ENCODE measurements around the gene PDE7B. TPM values are rescaled to one million over a fixed set of nuclear protein-coding genes. Genes with fewer than 3 reads are reported as not detected.
A peak's percentile ranks its signal among the peaks of the same experiment; 100 is the strongest.

PDE7B gene
- total and polyA plus RNA-seq, 9 of the 15 experiments (the other 6 are each of a cell fraction or from before 2014, with no cell fraction given): 0.01 TPM; not detected in 8

DNA sequence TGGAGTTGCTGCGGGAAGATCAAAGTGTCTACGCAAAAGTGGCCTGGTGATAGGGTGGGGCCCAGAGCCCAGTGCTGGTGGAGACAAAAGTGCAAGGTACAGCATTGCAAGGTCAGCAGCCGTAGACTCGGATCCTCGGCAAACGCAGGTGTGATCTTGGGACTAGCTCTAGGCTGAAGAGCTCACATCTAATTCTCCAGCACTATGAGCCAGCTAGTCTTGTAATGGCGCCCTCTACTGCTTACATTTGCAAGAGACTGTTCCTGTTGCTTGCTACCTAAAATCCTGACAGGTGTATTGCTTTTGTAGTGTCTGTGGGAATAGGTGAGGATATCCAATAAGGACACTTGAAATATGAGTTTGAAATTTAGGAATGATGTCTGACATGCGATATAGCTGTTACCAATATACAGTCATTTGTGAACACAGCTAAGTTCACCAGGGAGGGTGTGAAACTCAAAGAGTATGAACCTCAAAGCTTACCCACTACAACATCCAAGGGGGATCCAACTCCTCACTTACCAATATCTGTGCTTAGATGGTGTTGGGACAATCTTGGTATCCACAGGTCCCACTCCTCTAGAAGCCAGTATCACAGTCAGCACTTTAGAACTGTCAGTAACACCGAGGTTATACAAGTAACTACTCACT lies 58.4 kb downstream of the PDE7B start:
- Histone ChIP-seq H3K27ac (ENCODE audit: extremely low read depth, low read depth, low read length) (no peak overlapping the region), H3K9me3 (replicated peaks; ENCODE audit: control insufficient read depth, insufficient read depth, low read depth, low read length) (no peaks in the 10 kb centered on the region), H3K9ac (ENCODE audit: insufficient read depth in 1 of 2, low read depth in 2 of 2, low read length in 2 of 2) (no peak overlapping the region), H3K36me3 (ENCODE audit: control insufficient read depth, insufficient read depth, low read length) (no peaks in the 10 kb centered on the region), H4K20me1 (replicated peaks; ENCODE audit: control insufficient read depth, insufficient read depth, low read length) (no peaks in the 10 kb centered on the region), H3K27me3 (ENCODE audit: control insufficient read depth in 2 of 2, insufficient read depth in 2 of 2, low read length in 2 of 2) (peaks cover 0 to 2% of the 10 kb centered on the region in 2 experiments; a peak in 1 of 5 replicates), H3K79me2 (ENCODE audit: control insufficient read depth, insufficient read depth, low read length) (no peaks in the 10 kb centered on the region), H3K4me3 (no peak overlapping the region), H3K4me1 (replicated peaks in 1 of 2; ENCODE audit: control insufficient read depth in 2 of 2, insufficient read depth in 2 of 2, low read length in 2 of 2) (no peaks in the 10 kb centered on the region), H2AFZ (ENCODE audit: low read depth, low read length) (no peak overlapping the region), H3K9me1 (ENCODE audit: control insufficient read depth, insufficient read depth, low read length) (no peaks in the 10 kb centered on the region), H3K4me2 (ENCODE audit: insufficient read depth, low read length) (no peak overlapping the region)
- 10% methylated on average over 9 of the region's 9 CpGs for WGBS (ENCODE audit: insufficient coverage, low coverage, missing lambda C conversion rate)
- peak; percentile 35 to 74 (median 49) for DNase-seq (ENCODE audit: extremely low read depth in 1 of 4, low spot score in 3 of 4)
- intact Hi-C loops (cut with micrococcal nuclease): loop anchor here (2.0 to 10.0 kb wide), 3 partner anchors 373 to 455 kb away; no protein-coding TSS in a partner anchor
- ChIA-PET CTCF (ENCODE audit: low intra/inter-chr PET ratio) (interaction anchor here (0.6 to 0.9 kb wide), 3 partner anchors 180 to 458 kb away, joined by 3 to 4 read pairs (median 3); no protein-coding TSS in a partner anchor), POLR2A (interaction anchor here (1.0 kb wide), 1 partner anchor 9 kb away, joined by 3 read pairs; no protein-coding TSS in a partner anchor)
- ATAC-seq: peak; percentile 96
- no TSS peak for BruUV-seq (replicated peaks)
- FAIRE-seq: peak; percentile 86
- in situ Hi-C loops (cut with MboI): no loop called here
- no peak for TF ChIP-seq POLR3A (IDR thresholded peaks at IDR 0.05; ENCODE audit: borderline replicate concordance, extremely low read depth, insufficient read depth, insufficient read length)
- peak; percentile 7; the same call in 1 of the 2 replicates for TF ChIP-seq RB1 (IDR thresholded peaks at IDR 0.05; ENCODE audit: low read depth)
- TF ChIP-seq KLF16 (IDR thresholded peaks at IDR 0.05): peak; percentile 8; the same call in 1 of the 2 replicates
- TF ChIP-seq, protein P1, sequence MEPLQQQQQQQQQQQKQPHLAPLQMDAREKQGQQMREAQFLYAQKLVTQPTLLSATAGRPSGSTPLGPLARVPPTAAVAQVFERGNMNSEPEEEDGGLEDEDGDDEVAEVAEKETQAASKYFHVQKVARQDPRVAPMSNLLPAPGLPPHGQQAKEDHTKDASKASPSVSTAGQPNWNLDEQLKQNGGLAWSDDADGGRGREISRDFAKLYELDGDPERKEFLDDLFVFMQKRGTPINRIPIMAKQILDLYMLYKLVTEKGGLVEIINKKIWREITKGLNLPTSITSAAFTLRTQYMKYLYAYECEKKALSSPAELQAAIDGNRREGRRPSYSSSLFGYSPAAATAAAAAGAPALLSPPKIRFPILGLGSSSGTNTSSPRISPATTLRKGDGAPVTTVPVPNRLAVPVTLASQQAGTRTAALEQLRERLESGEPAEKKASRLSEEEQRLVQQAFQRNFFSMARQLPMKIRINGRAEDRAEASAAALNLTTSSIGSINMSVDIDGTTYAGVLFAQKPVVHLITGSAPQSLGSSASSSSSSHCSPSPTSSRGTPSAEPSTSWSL (CRISPR knock-in tag; IDR thresholded peaks at IDR 0.05; ENCODE audit: borderline replicate concordance): no peak
- TF ChIP-seq, protein P2, sequence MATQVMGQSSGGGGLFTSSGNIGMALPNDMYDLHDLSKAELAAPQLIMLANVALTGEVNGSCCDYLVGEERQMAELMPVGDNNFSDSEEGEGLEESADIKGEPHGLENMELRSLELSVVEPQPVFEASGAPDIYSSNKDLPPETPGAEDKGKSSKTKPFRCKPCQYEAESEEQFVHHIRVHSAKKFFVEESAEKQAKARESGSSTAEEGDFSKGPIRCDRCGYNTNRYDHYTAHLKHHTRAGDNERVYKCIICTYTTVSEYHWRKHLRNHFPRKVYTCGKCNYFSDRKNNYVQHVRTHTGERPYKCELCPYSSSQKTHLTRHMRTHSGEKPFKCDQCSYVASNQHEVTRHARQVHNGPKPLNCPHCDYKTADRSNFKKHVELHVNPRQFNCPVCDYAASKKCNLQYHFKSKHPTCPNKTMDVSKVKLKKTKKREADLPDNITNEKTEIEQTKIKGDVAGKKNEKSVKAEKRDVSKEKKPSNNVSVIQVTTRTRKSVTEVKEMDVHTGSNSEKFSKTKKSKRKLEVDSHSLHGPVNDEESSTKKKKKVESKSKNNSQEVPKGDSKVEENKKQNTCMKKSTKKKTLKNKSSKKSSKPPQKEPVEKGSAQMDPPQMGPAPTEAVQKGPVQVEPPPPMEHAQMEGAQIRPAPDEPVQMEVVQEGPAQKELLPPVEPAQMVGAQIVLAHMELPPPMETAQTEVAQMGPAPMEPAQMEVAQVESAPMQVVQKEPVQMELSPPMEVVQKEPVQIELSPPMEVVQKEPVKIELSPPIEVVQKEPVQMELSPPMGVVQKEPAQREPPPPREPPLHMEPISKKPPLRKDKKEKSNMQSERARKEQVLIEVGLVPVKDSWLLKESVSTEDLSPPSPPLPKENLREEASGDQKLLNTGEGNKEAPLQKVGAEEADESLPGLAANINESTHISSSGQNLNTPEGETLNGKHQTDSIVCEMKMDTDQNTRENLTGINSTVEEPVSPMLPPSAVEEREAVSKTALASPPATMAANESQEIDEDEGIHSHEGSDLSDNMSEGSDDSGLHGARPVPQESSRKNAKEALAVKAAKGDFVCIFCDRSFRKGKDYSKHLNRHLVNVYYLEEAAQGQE (IDR thresholded peaks at IDR 0.05; ENCODE audit: borderline replicate concordance): peak; percentile 48; the same call in 1 of the 2 replicates
- TF ChIP-seq, protein P2 (CRISPR knock-in tag; IDR thresholded peaks at IDR 0.05; ENCODE audit: low read depth): no peak
- peak; percentile 47 for TF ChIP-seq SMC3 (conservative IDR thresholded peaks at IDR 0.05; ENCODE audit: insufficient read depth, low read depth, low read length)
- TF ChIP-seq, protein P3, sequence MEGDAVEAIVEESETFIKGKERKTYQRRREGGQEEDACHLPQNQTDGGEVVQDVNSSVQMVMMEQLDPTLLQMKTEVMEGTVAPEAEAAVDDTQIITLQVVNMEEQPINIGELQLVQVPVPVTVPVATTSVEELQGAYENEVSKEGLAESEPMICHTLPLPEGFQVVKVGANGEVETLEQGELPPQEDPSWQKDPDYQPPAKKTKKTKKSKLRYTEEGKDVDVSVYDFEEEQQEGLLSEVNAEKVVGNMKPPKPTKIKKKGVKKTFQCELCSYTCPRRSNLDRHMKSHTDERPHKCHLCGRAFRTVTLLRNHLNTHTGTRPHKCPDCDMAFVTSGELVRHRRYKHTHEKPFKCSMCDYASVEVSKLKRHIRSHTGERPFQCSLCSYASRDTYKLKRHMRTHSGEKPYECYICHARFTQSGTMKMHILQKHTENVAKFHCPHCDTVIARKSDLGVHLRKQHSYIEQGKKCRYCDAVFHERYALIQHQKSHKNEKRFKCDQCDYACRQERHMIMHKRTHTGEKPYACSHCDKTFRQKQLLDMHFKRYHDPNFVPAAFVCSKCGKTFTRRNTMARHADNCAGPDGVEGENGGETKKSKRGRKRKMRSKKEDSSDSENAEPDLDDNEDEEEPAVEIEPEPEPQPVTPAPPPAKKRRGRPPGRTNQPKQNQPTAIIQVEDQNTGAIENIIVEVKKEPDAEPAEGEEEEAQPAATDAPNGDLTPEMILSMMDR (IDR thresholded peaks at IDR 0.05 in 2 of 3, conservative IDR thresholded peaks at IDR 0.05 in 1 of 3; ENCODE audit: insufficient read depth in 2 of 3, low read depth in 1 of 3, low read length in 3 of 3): peak; percentile 70 to 74 (median 71)
- TF ChIP-seq RAD21 (CRISPR knock-in tag; conservative IDR thresholded peaks at IDR 0.05 in 1 of 2, IDR thresholded peaks at IDR 0.05 in 1 of 2): peak; percentile 59 to 72
